ENCODE results near the gene MMP14. TPM values are rescaled to one million over a fixed set of nuclear protein-coding genes. Genes with fewer than 3 reads are reported as not detected.
A peak's percentile ranks its signal among the peaks of the same experiment; 100 is the strongest.

Gene MMP14
- total RNA-seq, 1 donor from 2014 or later = 109 TPM

DNA sequence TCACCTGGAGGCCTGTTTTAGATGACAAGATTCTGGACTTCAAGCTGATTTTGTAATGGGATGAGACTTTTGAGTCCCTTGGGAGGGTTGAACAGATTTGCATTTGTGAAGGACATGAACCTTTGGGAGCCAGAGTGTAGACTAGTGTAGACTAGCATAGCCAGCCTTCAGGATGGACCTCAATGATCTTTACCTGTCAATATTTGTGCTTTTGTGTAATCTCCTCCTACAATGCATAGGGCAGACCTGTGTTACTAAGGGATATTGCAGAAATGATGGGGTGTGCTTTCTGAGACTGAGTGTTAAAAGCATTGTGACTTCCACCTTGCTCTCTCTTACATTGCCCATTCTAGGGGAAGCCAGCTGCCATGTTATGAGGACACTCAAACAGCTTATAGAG, 25.3 kb downstream of the MMP14 start:
- ATAC-seq = no peak

DNA sequence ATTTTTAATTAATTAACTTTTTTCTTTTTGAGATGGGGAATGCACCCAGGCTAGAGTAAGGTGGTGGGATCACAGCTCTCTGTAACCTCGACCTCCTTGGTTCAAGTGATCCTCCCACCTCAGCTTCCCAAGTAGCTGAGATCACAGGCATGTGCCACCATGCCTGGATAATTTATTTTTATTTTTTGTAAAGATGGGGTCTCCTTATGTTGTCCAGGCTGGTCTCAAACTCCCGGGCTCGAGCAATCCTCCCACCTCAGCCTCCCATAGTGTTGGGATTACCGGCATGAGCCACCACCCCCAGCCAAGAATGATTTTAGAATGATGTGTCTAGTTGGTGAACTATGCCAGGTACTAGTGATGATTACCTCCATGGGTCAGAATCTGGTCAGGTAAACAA, 28.6 kb downstream of the MMP14 start:
- ATAC-seq = no peak

DNA sequence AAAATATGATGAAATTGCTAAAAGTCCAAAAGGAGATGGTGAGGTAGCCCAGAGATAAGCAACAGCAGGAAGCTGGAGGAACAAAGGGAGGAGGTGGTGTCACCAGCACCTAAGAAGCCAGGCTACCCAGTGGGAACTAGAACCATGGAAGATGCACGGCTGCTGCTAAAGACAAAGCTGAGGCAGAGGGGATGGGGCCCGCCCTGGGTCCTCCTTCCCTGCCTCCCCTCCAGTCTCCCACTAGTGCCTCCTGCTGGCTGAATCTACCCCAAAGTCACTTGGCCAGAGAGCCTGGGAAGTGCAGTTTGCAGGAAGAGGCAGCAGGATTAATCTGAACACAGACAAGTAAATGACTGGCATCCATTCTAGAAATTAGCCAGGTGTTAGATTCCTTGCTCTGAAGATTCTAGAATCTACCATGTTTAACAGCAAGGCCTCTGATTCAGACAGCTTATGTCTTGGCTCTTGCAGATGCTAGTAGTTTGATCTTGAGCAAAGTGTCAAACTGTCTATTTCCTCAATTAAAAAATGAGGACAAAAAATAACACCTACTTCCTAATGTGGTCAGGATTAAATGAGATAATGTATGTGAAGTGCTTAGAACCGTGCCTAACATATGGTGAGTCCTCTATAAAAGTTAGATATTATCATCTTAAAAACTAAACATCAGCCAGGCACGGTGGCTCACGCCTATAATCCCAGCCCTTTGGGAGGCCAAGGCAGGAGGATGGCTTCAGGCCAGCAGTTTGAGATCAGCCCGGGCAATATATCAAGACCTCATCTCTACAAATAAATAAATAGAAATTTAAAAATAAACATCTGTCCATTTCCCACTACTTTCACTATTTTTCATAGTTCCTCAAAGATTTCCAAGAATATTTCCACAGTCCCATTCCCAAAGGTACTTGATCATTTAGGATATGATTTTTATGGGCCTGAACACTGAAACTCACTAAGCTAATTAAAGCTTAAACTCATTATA, 29.3 kb downstream of the MMP14 start:
- ATAC-seq = no peak

DNA sequence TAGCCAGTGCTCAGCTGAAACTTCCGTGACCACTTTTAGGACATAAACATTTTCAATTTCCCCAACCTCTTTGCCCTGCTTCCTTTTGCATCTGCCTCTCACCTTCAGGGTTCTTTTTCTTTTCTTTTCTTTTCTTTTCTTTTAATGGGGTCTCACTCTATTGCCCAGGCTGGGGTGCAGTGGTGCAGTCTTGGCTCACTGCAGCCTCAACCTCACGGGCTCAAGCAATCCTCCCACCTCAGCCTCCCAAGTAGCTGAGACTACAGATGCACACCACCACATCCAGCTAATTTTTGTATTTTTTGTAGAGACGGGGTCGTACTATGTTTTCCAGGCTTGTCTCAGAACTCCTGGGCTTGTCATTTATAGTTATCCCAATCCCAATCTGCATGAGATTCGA, 30.5 kb downstream of the MMP14 start:
- no peak for ATAC-seq

DNA sequence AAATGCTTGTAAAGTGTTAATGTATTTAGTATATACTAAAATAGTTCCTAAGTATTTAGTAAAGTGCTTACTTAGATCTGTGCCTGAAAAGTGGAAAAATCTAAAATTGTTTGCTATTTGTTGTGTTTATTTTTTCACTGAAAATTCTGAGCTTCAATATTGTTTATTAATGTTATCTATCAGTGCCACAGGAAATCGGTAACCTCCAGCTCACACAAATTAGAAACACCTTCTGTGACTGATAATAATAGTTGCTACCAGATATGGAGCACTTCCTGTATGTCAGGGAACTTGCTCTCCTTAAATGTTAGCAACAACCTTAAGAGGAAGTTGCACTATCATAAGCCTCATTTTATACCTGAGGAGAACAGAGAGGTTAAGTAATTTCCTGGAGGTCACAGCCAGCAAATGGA, 34.4 kb downstream of the MMP14 start:
- no peak for ATAC-seq

DNA sequence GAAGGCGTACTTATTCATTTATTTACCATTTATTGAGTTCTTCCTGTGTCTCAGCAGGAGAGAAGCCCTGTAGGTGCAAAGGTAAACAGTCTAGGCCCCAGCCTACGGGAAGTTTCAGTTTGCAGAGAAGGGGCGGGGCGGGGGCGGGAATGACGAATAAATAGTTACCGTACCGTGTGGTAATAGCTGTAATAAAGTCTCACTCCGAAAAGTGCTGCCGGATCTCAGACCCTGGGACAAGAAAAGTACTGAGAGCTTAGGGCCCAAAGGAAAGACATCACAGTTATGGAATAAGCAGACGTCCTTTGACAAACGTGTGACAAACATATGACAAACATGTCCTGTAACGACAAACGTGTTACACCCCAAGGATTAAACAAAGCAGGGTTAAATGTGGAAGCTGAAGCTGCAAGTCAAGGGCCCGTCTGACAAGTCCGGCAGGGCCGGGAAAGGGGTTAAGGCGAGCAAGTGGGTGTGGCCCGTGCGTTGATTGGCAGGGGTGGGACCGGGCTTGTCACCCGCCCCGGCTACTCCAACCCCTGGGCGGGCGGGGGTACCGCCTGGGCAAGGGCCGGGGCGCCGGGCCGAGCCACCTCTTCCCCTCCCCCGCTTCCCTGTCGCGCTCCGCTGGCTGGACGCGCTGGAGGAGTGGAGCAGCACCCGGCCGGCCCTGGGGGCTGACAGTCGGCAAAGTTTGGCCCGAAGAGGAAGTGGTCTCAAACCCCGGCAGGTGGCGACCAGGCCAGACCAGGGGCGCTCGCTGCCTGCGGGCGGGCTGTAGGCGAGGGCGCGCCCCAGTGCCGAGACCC, 35.0 kb downstream of the MMP14 start, which contains the start of gene LRP10:
Gene LRP10, plus strand, starts transcription at position 517 of the 809 bp plus-strand sequence. CDS start 564 bp downstream, outside the sequence.
- peak; percentile 93 for ATAC-seq

DNA sequence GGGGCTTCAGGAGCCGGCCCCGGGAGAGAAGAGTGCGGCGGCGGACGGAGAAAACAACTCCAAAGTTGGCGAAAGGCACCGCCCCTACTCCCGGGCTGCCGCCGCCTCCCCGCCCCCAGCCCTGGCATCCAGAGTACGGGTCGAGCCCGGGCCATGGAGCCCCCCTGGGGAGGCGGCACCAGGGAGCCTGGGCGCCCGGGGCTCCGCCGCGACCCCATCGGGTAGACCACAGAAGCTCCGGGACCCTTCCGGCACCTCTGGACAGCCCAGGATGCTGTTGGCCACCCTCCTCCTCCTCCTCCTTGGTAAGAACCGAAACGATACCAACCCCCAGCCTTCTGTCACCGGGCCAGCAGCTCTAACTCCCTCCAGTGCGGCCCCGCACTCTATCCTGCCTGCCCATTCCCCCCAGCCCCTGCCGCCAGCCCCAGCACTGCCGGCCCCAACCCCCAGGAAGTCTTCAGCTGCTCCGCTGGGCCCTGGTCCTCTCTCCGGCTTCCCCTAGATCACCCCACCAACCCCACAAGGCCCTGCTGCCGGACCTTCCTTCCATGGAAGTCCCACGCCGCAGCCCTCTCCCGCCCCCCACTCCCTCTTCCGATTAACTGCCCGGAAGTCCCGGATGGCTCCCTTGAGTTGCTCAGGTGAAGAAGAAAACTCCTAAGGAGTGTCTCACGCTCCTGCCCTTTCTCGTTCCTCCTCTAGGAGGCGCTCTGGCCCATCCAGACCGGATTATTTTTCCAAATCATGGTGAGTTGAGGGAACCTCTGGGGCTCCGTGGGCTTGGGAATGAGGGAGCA, 35.8 kb downstream of the MMP14 start:
- peak; percentile 62 for ATAC-seq

DNA sequence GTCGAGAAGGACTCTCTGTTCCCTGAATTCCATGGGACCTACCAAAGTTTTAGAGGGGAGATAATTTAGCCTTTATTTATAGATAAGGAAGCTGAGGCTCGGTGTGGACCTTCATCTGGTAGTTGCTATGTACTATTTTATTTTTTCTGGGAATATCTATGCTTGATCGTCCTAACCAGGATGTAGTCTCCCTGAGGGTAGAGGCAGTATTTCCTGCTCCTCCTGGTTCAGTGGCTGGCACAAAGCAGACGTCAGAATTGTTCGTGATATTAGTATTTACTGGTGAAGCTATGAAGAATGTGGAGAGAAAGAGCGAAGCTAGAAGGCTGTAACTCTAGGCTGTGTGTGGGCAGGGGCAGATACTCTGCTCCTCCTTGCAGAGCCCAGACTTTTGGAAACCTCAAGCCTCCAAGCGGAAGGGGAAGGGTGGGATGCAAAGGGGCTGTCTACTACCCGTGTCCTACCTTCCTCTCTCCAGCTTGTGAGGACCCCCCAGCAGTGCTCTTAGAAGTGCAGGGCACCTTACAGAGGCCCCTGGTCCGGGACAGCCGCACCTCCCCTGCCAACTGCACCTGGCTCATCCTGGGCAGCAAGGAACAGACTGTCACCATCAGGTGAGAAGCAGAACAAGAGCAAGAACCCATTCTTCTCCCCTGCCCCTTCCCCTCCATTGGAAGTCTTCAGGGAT, 36.6 kb downstream of the MMP14 start:
- no peak for ATAC-seq

DNA sequence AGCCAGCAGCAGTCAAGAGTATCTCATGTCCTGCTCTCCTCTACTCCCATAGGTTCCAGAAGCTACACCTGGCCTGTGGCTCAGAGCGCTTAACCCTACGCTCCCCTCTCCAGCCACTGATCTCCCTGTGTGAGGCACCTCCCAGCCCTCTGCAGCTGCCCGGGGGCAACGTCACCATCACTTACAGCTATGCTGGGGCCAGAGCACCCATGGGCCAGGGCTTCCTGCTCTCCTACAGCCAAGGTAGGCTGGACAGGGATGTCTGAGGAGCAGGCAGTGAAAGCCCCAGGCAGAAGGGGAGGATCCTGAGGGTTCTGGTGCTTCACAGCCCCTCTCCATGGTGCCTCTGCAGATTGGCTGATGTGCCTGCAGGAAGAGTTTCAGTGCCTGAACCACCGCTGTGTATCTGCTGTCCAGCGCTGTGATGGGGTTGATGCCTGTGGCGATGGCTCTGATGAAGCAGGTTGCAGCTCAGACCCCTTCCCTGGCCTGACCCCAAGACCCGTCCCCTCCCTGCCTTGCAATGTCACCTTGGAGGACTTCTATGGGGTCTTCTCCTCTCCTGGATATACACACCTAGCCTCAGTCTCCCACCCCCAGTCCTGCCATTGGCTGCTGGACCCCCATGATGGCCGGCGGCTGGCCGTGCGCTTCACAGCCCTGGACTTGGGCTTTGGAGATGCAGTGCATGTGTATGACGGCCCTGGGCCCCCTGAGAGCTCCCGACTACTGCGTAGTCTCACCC, 38.8 kb downstream of the MMP14 start:
- no peak for ATAC-seq

DNA sequence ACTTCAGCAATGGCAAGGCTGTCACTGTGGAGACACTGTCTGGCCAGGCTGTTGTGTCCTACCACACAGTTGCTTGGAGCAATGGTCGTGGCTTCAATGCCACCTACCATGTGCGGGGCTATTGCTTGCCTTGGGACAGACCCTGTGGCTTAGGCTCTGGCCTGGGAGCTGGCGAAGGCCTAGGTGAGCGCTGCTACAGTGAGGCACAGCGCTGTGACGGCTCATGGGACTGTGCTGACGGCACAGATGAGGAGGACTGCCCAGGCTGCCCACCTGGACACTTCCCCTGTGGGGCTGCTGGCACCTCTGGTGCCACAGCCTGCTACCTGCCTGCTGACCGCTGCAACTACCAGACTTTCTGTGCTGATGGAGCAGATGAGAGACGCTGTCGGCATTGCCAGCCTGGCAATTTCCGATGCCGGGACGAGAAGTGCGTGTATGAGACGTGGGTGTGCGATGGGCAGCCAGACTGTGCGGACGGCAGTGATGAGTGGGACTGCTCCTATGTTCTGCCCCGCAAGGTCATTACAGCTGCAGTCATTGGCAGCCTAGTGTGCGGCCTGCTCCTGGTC, 39.4 kb downstream of the MMP14 start:
- ATAC-seq = no peak

DNA sequence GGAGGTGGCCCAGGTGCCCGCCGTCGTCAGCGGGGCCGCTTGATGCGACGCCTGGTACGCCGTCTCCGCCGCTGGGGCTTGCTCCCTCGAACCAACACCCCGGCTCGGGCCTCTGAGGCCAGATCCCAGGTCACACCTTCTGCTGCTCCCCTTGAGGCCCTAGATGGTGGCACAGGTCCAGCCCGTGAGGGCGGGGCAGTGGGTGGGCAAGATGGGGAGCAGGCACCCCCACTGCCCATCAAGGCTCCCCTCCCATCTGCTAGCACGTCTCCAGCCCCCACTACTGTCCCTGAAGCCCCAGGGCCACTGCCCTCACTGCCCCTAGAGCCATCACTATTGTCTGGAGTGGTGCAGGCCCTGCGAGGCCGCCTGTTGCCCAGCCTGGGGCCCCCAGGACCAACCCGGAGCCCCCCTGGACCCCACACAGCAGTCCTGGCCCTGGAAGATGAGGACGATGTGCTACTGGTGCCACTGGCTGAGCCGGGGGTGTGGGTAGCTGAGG, 40.7 kb downstream of the MMP14 start:
- no peak for ATAC-seq

DNA sequence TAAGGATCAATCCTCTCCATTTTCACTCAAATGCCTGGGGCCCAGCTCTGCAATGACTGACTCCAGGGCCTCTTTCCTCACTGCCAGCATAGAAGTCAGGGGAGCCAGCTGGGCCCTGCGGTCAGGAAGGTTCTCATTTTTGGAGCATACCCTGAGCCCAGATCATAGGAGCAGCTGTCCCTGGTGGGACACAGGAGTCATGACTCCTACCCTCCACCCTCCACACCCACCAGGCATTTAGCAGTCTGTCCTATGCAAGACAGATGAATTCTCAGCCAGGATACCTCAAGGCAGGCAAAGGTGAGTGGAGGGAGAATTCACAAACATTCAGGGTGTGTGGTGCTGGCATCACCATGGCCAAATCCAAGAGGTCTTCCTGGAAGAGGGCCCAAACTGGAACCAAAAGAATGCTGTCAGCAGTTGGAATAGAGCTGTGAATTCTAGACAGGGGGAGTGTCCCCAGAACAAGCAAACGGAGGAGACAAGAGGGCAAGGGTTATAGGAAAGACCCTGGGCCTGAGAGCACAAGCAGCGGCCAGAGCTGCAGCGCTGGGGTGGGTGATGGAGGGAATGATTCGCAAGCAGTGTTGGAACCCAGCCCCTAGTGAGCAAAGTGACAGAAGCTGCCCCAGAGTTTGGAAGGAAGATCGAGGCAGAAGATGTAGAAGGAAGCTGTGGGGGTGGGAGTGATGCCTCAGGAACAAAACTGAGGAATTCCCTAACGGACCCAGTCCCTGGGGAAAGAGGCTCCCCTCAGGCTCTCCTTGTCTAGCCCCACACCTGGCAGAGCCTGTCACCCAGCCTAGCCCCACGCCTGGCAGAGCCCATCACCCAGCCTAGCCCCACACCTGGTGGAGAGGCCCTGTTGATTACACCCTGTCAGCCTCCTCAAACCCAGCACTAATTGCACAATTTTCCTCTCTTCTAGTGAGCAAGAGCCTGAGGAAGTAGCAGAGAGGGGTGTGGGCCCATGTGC, 42.2 kb downstream of the MMP14 start:
- no peak for ATAC-seq

DNA sequence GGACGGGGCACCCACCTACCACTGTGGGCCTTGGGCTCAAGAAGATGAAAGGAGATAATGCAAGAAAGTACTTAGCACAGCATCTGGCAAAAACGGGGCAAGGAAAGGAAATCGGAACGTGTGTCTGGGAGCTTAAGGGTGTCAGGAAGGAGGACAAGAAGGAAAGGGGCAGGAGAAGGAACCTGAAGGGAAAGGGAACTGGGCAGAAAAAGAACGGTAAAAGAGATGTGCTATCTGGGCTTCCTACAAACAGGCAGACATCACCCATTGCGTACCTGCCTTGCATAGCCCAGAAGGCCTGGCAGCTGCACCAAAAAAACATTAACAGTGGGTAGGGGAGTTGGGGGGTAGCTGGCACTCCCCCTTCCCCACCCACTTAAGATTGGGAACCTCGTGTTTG, 45.7 kb downstream of the MMP14 start:
- ATAC-seq = no peak

DNA sequence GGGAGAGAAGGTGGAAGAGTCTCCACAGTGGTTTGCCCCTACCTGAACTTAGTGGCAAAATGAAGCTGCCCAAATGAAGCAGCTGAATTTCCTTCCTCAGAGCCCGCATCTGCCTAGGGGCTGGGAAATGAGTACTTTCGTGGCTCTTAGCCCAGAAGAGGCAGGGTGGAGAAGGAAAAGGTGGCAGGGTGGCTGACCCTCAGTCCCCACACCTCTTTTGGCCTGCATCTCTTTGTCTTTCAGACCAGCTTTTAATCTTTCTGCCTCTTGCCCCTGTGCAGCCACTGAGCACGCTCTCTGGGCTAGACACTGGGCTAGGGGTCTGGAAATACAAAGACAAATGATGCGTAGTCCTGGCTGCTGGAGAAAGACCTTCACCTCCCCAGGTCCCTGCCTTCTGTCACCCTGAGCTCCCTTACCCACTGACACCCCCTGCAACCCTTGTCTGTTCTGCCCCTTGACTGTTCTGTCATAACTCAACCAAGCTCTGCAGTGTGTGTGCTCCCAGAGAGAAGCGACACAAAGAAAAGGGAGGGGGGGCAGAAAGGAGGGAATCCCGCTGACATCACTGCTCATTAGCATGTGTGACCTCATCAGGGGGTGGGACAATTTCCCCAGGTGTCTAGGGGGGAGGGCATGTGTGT, 46.3 kb downstream of the MMP14 start:
- ATAC-seq = peak; percentile 41

DNA sequence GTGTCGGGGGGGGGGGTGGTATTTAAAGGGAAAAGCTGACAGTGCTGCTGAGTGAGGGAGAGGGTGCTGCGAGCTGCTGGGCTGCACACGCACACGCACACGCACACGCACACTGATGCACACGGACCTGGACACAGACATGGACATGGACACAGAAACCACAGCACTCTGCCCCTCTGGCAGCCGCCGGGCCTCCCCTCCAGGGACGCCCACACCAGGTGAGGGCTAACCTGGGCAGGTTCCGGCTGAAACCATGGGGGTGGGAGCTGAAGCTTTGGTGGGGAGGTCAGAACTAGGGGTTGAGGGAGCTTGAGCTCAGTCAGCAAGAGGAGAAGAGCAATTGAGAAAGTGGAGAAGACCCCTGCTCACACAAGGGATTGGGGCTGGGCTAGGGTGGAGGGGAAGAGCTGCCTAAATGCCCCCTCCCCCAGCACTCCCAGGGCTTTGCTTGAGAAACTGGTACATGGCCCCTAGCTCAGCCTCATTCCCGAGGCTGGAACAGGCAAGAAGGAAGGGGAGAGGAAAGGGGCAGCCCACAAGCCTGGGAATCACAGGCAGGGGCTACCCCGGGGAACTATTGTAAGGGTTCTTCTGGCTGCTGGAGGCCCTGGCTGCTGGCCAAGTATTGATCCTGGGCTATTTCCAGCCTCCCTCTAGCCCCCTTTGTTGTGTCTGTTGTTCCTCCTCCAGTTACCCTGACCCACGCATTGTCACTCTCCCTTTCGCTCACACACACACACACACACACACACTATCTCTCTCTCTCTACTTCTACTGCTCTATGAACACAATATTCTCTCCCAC, 47.0 kb downstream of the MMP14 start, which contains the start of gene REM2:
Gene REM2, plus strand, starts transcription at position 50 of the 804 bp plus-strand sequence. Its CDS starts 66 bp downstream, at position 116.
- peak; percentile 3 for ATAC-seq

DNA sequence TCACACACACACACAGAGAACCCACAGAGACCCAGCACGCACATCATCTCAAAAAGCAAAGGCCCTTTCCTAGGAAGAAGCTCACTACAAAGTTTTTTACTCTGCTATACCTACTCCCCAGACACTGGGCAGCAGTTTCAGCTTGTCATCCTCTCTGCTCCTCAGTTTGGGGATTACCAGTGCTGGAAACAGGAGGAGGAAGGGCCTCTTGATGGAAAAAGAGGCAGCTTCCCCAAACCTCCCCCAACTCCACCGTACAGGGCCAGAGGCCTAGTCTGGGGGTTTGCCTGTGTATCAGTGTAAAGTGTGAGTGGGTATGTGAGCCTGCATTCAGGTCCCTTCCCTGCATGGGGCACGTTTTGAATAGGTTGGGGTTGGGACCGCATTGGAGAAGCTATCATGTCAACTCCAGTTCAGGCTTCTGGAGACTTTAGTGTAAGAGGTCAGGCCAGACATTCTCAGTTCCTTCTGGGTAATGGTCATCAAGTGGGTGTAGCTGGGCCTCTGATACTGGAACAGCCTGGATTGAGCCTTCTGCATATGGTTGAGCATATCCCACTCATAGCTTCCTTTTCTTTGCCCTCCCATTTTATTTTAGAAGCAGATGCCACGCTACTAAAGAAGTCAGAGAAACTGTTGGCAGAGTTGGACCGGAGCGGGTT, 47.8 kb downstream of the MMP14 start:
- ATAC-seq = no peak
